GM12878 (cell line): Measurements from ENCODE around the gene PEX16. TPM values are rescaled to one million over a fixed set of nuclear protein-coding genes. Genes with fewer than 3 reads are reported as not detected.

ENCODE experiments used
- ATAC-seq: fragments of 200-7000 bp; cut with Tn5 transposase; 3 replicates; pipeline ENCODE4 v1.9.1; 2020; ENCODE audit warnings: mild to moderate bottlenecking, moderate library complexity
- BruUV-seq: library from RNA; stranded (reverse); fragments of 400-500 nt; replicated peaks from 2 replicates; lab custom pipeline; 2021; lab: Mats Ljungman, UMichigan
- CTCF ChIA-PET: fragments of 300-600 bp; sonication (Branson Sonifier 250); formaldehyde crosslinking; extraction: SDS; loops from one replicate; lab custom pipeline; 2021; ENCODE audit warnings: inconsistent platforms; lab: Yijun Ruan, JAX
- POLR2A ChIA-PET: fragments of 350-600 bp; formaldehyde crosslinking; extraction: SDS; loops from one replicate; lab custom pipeline; 2021; ENCODE audit warnings: inconsistent platforms; lab: Charles Lee
- RAD21 ChIA-PET: fragments of 300-600 bp; sonication (Branson Sonifier 250); formaldehyde crosslinking; loops from one replicate; lab custom pipeline; 2023; ENCODE audit warnings: antibody characterized with exemption; ENCODE audit not compliant: unreplicated experiment; lab: Charles Lee
- SMC1A ChIA-PET: fragments of 300-600 bp; sonication (Branson Sonifier 250); formaldehyde crosslinking; loops from one replicate; lab custom pipeline; 2023; ENCODE audit not compliant: unreplicated experiment, uncharacterized antibody; lab: Charles Lee
- DNase-seq: peaks from one replicate; pipeline ENCODE4 v3.0.0-alpha.2; 2011; ENCODE audit warnings: low read depth, low spot score
- FAIRE-seq: peaks from 3 replicates; lab custom pipeline; 2011; peaks lifted over from hg19 to GRCh38; lab: Jason Lieb, UNC
- H2AFZ ChIP-seq: 2 replicates; pipeline ENCODE4 v1.6.0; 2011; ENCODE audit warnings: low read depth, low read length, control low read depth; ENCODE audit not compliant: control insufficient read depth
- H3K27ac ChIP-seq: 2 replicates; pipeline ENCODE4 v1.5.1; 2011; ENCODE audit warnings: control low read depth; ENCODE audit not compliant: control insufficient read depth, insufficient read depth
- H3K27me3 ChIP-seq, 2 experiments: replicated peaks in 1 of 2; 2 replicates each; pipeline versions ENCODE4 v1.6.0 to v1.6.1; 2011; ENCODE audit warnings: low read length in 1 of 2; ENCODE audit not compliant: control insufficient read depth in 2 of 2, insufficient read depth in 2 of 2
- H3K36me3 ChIP-seq, 2 experiments: 2 replicates each; pipeline ENCODE4 v1.5.1; 2011; ENCODE audit warnings: low read length in 1 of 2; ENCODE audit not compliant: control insufficient read depth in 2 of 2, insufficient read depth in 2 of 2
- H3K4me1 ChIP-seq: 2 replicates; pipeline ENCODE4 v1.6.1; 2011; ENCODE audit warnings: mild to moderate bottlenecking, low read length, moderate library complexity, mixed read lengths; ENCODE audit not compliant: control insufficient read depth, insufficient read depth
- H3K4me2 ChIP-seq: 2 replicates; pipeline ENCODE4 v1.6.0; 2011; ENCODE audit warnings: control low read depth; ENCODE audit not compliant: control insufficient read depth, insufficient read depth
- H3K4me3 ChIP-seq: fragments of 200-600 bp; sonication (generic); 2 replicates; pipeline ENCODE4 v1.5.1; 2016
- H3K79me2 ChIP-seq: 2 replicates; pipeline ENCODE4 v1.6.0; 2011; ENCODE audit warnings: low read length; ENCODE audit not compliant: control insufficient read depth, insufficient read depth
- H3K9ac ChIP-seq: 2 replicates; pipeline ENCODE4 v1.8.0; 2011; ENCODE audit warnings: low read length, control low read depth, mixed read lengths; ENCODE audit not compliant: control insufficient read depth, insufficient read depth
- H3K9me3 ChIP-seq: replicated peaks from 3 replicates; pipeline ENCODE4 v1.5.1; 2011; ENCODE audit warnings: mild to moderate bottlenecking, low read length; ENCODE audit not compliant: control insufficient read depth, insufficient read depth
- H4K20me1 ChIP-seq: 2 replicates; pipeline ENCODE4 v1.6.0; 2011; ENCODE audit not compliant: control insufficient read depth, insufficient read depth
- BRCA1 ChIP-seq: IDR thresholded peaks from 2 replicates; pipeline ENCODE4 v1.6.1; 2011; ENCODE audit warnings: low read depth, low read length, improper control_type of control experiment
- CEBPB ChIP-seq, 2 experiments: fragments of 150-350 bp in 1 of 2; IDR thresholded peaks; 2 replicates each; pipeline ENCODE4 v1.6.1; 2012 to 2014; ENCODE audit warnings: low read depth in 2 of 2, low read length in 2 of 2, borderline replicate concordance in 1 of 2, inconsistent platforms in 1 of 2
- EP300 ChIP-seq, 2 experiments: fragments of 150-350 bp in 1 of 2; IDR thresholded peaks; 2 replicates each; pipeline ENCODE4 v1.6.1; 2011 to 2012; ENCODE audit warnings: low read depth in 2 of 2, low read length in 2 of 2, borderline replicate concordance in 1 of 2, improper control_type of control experiment in 1 of 2, inconsistent platforms in 1 of 2; ENCODE audit not compliant: control insufficient read depth in 1 of 2
- FOS ChIP-seq: IDR thresholded peaks from 3 replicates; pipeline ENCODE4 v1.6.1; 2011; ENCODE audit warnings: borderline replicate concordance; ENCODE audit not compliant: insufficient read length; ENCODE audit errors: extremely low read depth
- GATAD2B ChIP-seq: fragments of 450-650 bp; conservative IDR thresholded peaks from 2 replicates; pipeline ENCODE4 v1.6.1; 2017; ENCODE audit warnings: low read depth, mild to moderate bottlenecking, moderate library complexity
- KLF5 ChIP-seq: fragments of 450-650 bp; IDR thresholded peaks from 2 replicates; pipeline ENCODE4 v1.6.1; 2014; ENCODE audit warnings: mild to moderate bottlenecking; ENCODE audit not compliant: partially characterized antibody
- NBN ChIP-seq: fragments of 450-650 bp; IDR thresholded peaks from 2 replicates; pipeline ENCODE4 v1.6.1; 2016
- RELB ChIP-seq: fragments of 450-650 bp; IDR thresholded peaks from 2 replicates; pipeline ENCODE4 v1.6.1; 2017; ENCODE audit warnings: low read depth, mild to moderate bottlenecking, moderate library complexity
- RFX5 ChIP-seq: IDR thresholded peaks from 2 replicates; pipeline ENCODE4 v1.6.1; 2011; ENCODE audit warnings: low read depth, low read length, improper control_type of control experiment
- SKIL ChIP-seq: fragments of 450-650 bp; IDR thresholded peaks from 2 replicates; pipeline ENCODE4 v1.6.1; 2017; ENCODE audit warnings: mild to moderate bottlenecking, low read depth, inconsistent platforms; ENCODE audit not compliant: poor library complexity, severe bottlenecking
- ZBTB40 ChIP-seq: fragments of 450-650 bp; IDR thresholded peaks from 2 replicates; pipeline ENCODE4 v1.6.1; 2016; ENCODE audit warnings: mild to moderate bottlenecking, moderate library complexity, borderline replicate concordance
- ZZZ3 ChIP-seq: IDR thresholded peaks from 2 replicates; pipeline ENCODE4 v1.6.1; 2011; ENCODE audit warnings: low read depth; ENCODE audit not compliant: control insufficient read depth, insufficient read length
- WGBS: methylation state at CpG from one replicate; pipeline ENCODE4 v1.1.6; 2016; ENCODE audit warnings: low lambda C conversion rate; ENCODE audit not compliant: insufficient replicate concordance, insufficient coverage; ENCODE audit errors: missing lambda C conversion rate; 5-methylcytosine and 5-hydroxymethylcytosine counted together
- in situ Hi-C: fragments of 300-500 bp; cut with MboI; formaldehyde crosslinking; loops from 9 replicates; pipeline ENCODE4 v1.14.3; 2018; ENCODE audit warnings: mixed read lengths
- intact Hi-C: fragments of 100-400 bp; cut with micrococcal nuclease; formaldehyde crosslinking; loops from one replicate; pipeline ENCODE4 v1.14.2; 2022; ENCODE audit not compliant: unreplicated experiment
- polyA plus RNA-seq, 11 experiments: library from polyadenylated mRNA; depleted of rRNA in 4 of 11; unstranded in 6 of 11; stranded (reverse) in 5 of 11; fragments of >200 nt; fragmentation: Nextera tagmentation in 4 of 11; fragmentation: Illumina TruSeq in 1 of 11; extraction: Ambion mirVana in 4 of 11; extraction: Trizol in 1 of 11; gene quantifications; 1 replicate in 1 of 11; 2 replicates in 10 of 11; pipeline versions ENCODE4 v1.2.1 to v1.2.3, GENCODE V29; 2011 to 2016; ENCODE audit warnings: inconsistent platforms in 2 of 11, missing spikeins in 2 of 11, low read depth in 1 of 11
- total RNA-seq, 4 experiments: library from RNA; depleted of rRNA in 3 of 4; stranded (reverse); fragments of >200 nt in 3 of 4; fragmentation: Illumina TruSeq in 1 of 4; extraction: Trizol in 1 of 4; gene quantifications; 2 replicates each; pipeline versions ENCODE4 v1.2.1 to v1.2.3, GENCODE V29; 2013 to 2021

PEX16 gene
- total and polyA plus RNA-seq, 10 of the 15 experiments (the other 5 are each of a cell fraction or from before 2014, with no cell fraction given) = 1.4 to 53.5 (median 27.6) TPM

- TF ChIP-seq BRCA1 = no peak
- no peak for TF ChIP-seq ZZZ3
- TF ChIP-seq FOS = no peak
- no peak for TF ChIP-seq KLF5
- TF ChIP-seq EP300 (IDR thresholded peaks at IDR 0.05; ENCODE audit: borderline replicate concordance in 1 of 2, control insufficient read depth in 1 of 2, low read depth in 2 of 2, low read length in 2 of 2) = no peak
- TF ChIP-seq SKIL = no peak
- no peak for TF ChIP-seq RFX5
Observed at GRCh38 chr11:45902452-45903380, 15.0 kb downstream of the PEX16 start (continued).

GRCh38 chr11:45901626-45902025, 16.1 kb downstream of the PEX16 start:
- in situ Hi-C loops = no loop called here
- H3K27ac ChIP-seq = no peak overlapping the region
- no peak for DNase-seq
- H3K27me3 ChIP-seq = peaks cover 3 to 10% of the 10 kb centered on the region in 2 experiments; a peak in 3 of 4 replicates
- ChIA-PET CTCF (interaction anchor here (1.2 kb wide), 1 partner anchor 64 kb away, joined by 5 read pairs; no protein-coding TSS in a partner anchor), SMC1A (no interaction called here), RAD21 (no interaction called here), POLR2A (no interaction called here)
- no peaks in the 10 kb centered on the region for H3K36me3 ChIP-seq
- no peak overlapping the region for H3K9ac ChIP-seq
- H4K20me1 ChIP-seq = no peaks in the 10 kb centered on the region; the same call in 1 of the 2 replicates
- ATAC-seq = no peak
- no peak overlapping the region for H2AFZ ChIP-seq
- no TSS peak for BruUV-seq
- H3K4me1 ChIP-seq = no peaks in the 10 kb centered on the region
- H3K4me2 ChIP-seq = no peak overlapping the region
- intact Hi-C loops = no loop called here
- H3K4me3 ChIP-seq = no peak overlapping the region
- WGBS = 48% methylated on average over 6 of the region's 6 CpGs
- no peaks in the 10 kb centered on the region for H3K9me3 ChIP-seq
- H3K79me2 ChIP-seq = no peaks in the 10 kb centered on the region
- no peak for FAIRE-seq
- no peak for TF ChIP-seq GATAD2B
- TF ChIP-seq RELB = no peak
- TF ChIP-seq NBN = no peak
- no peak for TF ChIP-seq CEBPB (IDR thresholded peaks at IDR 0.05; ENCODE audit: borderline replicate concordance in 1 of 2, low read depth in 2 of 2, low read length in 2 of 2)
- TF ChIP-seq ZBTB40 = no peak
